ENCODE data around the gene CDKL1.
"Not testable (repeated sequence)": the region's sequence is repeated elsewhere in the genome, so short reads cannot be mapped to it uniquely, and the experiment has no call there.

Gene CDKL1

GRCh38 chr14:50321009-50321660, 75.5 kb downstream of the CDKL1 start:
- DNase-seq = peak; percentile 54

DNA sequence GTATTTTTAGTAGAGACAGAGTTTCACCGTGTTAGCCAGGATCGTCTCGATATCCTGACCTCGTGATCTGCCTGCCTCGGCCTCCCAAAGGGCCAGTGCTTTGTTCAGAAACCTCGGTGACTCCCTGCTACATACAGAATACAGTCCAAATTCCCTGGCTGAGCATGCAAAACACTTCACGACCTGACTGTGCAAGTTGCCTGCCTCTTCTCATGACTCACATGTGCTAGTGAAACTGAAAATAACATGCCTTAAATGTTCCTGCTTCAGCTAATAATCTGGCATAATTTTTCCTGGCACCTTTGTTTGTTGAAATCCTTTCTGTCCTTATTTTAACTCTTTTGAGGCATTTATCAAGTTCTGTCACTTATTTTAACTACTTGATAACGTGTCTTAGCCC, 76.4 kb downstream of the CDKL1 start:
- DNase-seq = no peak

- no peak for DNase-seq
These were observed 77.0 kb downstream of the CDKL1 start for GRCh38 chr14:50319721-50320120.

GRCh38 chr14:50319293-50319692, 77.4 kb downstream of the CDKL1 start:
- no peak for DNase-seq

DNA sequence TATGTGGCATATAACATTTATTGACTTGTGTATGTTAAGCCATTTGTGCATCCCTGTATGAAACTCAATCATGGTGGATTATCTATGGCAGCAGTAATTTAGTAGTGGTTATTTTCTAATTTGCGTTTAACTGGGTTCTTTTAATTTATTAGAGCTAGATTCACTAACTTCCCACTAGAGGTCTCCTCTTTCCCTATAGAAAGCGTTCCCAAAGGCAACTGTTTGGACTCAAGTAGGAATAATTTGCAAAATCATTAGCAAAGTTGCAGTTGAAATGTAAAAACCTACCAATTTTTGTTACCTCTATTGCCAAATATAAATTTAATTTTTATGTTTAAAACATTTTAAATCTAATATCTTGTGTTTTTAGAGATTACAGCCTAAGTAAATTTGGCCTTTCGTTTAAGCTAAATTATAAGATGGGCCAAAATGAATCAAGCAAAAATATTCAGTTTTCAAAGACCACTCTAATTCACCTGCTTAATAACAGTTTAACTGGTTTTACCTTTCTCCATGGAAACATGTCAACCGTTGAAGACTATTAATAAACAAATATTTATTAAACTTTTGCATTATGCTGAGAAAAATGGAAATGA, 78.6 kb downstream of the CDKL1 start:
- no peak for DNase-seq

GRCh38 chr14:50314098-50314497, 82.6 kb downstream of the CDKL1 start:
- DNase-seq = not testable (repeated sequence)

- no peak for DNase-seq
These were observed 84.0 kb downstream of the CDKL1 start for GRCh38 chr14:50312734-50313054.

- peak; percentile 81 for DNase-seq
These were observed 84.5 kb downstream of the CDKL1 start, which contains the start of the genes DMAC2L and L2HGDH for GRCh38 chr14:50311972-50312733. DMAC2L (plus strand) TSS chr14:50312324; CDS start chr14:50321488, 9,164 bp downstream. L2HGDH (minus strand) TSS chr14:50312229; CDS start chr14:50312150, 79 bp downstream.

DNA sequence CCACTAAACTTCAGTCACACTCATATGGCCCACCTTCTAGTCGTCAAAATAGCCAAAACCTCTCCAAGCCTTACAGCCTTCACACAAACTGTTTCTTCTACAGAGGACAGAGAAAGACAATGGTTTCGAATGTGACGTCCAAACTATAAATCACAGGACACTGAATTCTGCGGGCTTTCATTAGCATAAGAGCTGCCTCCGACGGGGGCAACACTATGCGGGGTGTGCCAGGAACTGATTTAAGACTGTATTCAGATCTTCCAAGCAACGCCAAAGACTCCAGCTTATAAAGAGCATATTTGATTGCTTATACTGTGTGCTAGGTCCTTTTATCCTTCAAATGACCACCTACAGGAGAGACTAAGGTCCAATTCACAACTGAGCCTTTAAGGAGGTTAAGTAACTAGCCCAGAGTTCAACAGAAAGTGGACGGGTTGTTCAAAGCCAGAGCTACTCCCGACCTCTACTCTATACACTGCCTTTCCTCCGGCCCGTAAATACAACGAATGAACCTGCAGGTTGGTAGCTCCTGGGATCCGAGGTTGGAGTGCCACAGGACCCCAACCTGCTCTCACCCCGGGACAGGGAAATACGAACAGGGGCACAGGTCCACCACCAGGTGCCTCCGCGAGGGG, 85.2 kb downstream of the CDKL1 start:
- no peak for DNase-seq

DNA sequence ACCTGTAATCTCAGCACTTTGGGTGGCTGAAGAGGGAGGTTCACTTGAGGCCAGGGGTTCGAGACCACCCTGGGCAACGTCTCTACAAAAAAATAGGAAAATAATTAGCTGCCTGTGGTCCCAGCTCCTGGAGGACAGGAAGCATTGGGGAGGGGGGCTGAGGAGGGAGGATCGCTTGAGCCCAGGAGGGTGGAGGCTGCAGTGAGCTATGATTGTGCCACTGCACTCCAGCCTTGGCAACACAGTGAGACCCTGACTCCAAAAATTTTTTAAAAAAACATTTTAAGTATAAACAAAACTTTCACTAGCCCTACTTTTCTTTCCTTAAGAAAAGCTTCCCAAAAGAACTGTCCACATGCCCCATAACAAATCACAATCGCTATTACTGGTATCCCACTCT, 86.2 kb downstream of the CDKL1 start:
- DNase-seq = no peak

GRCh38 chr14:50308363-50308915, 88.2 kb downstream of the CDKL1 start:
- DNase-seq = no peak

DNA sequence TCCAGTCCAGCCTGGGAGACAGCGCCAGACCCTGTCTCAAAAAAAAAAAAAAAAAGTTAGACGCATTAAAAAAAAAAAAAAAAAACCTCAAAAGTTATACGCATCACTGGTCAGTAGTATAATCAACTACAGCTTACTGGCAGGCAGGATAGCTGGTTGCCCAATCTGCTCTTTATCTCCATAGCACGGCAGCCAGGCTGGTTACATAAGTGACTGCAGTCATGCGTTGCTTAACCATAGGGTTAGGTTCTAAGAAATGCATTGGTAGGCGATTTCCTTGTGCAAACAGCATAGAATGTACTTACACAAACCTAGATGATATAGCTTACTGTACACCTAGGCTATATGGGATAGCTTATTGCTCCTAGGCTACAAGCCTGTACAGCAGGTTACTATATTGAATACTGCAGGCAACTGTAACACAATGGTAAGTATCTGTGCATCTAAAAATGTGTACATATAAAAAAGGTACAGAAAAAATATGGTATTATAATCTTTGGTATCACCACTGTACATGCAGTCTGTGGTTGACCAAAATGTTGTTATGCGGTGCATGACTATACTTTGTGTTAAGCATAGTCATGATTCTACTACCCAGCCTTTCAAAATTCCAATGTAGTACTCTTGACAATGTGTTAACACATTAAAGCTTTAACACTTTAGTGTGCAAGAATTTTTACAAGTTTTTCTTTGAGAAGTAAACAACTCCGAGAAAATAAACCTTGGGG, 92.8 kb downstream of the CDKL1 start:
- no peak for DNase-seq

DNA sequence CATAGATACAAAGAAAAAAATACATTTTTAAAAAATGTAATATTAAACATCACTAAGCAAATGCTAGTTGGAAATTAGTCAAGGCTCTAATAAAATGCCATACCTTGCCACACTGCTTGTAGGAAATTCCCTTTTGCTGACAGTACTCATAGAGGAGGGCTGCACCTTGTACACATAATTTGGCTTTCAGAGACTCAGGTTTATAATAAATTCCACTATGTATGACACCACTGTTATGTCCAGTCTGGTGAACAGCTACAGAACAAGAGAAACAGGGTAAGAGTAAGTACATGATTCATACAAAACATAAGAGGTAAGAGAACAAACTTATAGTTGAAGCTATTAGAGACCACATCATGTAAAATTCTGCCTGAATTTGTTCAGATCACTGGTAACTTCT, 94.8 kb downstream of the CDKL1 start:
- DNase-seq = no peak

DNA sequence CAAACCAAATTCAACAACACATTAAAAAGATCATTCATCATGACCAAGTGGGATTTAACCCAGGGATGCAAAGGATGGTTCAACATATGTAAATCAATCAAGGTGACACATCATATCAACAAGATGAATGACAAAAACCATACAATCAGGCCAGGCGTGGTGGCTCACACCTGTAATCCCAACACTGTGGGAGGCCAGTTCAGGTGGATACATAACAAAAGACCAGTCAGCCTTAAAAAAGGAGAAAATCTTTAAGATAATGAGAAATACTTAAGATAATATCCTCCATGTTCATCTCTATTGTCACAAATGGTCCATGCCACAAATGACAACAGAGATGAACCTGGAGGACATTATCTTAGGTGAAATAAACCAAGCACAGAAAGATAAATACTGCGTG, 97.1 kb downstream of the CDKL1 start:
- DNase-seq = no peak

DNA sequence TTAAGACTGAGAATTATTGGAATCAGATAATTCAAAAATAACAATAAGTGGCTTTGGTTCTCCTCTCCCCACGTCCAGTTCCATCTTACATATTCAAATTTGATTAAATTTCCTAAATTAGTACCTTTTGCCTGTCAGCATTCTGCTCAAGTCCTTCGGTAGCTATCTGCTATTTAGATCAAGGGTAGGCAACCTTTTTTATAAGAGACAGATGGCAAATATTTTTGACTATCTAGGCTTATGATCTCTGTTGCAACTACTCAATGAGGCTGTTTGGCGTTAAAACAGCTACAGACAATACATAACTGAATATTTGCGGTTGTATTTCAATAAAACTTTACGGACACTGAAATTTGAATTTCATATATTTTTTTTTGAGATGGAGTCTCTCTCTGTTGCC, 106.4 kb downstream of the CDKL1 start:
- no peak for DNase-seq

GRCh38 chr14:50288146-50288545, 108.5 kb downstream of the CDKL1 start:
- no peak for DNase-seq

DNA sequence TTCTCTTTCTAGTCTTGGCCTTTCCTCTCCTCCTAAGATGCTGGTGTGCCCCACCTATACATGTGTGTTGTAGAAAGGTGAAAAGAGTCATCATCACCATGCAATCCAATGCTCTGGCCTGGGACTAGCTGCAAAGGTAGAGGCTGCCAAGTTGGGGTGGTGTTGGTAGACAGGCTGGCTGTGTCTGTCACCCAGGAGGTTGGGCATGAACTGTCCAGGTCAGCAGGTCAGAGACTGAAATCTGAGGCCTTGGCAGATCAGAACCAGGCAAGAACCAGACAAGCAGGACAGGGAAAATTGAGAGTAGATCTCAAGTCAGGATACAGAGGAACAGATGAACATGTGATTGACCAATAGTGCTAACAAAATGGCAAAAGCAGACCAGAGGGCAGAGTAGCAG, 110.8 kb downstream of the CDKL1 start:
- no peak for DNase-seq

All from activated CD4-positive, alpha-beta T cell treated with anti-CD3 and anti-CD28 coated beads, Interleukin-2, amount 50 U/mL, for 1 hour (primary cell).